HG02852 (cell line): ENCODE data around the gene C1orf159.
"Not testable (repeated sequence)": the region's sequence is repeated elsewhere in the genome, so short reads cannot be mapped to it uniquely, and the experiment has no call there.

Experiments
- ATAC-seq: cut with Tn5 transposase; IDR thresholded peaks from one replicate; pipeline ENCODE4 v1.9.1; 2021; ENCODE audit warnings: mild to moderate bottlenecking, moderate library complexity; ENCODE audit not compliant: unreplicated experiment

The C1orf159 gene

DNA sequence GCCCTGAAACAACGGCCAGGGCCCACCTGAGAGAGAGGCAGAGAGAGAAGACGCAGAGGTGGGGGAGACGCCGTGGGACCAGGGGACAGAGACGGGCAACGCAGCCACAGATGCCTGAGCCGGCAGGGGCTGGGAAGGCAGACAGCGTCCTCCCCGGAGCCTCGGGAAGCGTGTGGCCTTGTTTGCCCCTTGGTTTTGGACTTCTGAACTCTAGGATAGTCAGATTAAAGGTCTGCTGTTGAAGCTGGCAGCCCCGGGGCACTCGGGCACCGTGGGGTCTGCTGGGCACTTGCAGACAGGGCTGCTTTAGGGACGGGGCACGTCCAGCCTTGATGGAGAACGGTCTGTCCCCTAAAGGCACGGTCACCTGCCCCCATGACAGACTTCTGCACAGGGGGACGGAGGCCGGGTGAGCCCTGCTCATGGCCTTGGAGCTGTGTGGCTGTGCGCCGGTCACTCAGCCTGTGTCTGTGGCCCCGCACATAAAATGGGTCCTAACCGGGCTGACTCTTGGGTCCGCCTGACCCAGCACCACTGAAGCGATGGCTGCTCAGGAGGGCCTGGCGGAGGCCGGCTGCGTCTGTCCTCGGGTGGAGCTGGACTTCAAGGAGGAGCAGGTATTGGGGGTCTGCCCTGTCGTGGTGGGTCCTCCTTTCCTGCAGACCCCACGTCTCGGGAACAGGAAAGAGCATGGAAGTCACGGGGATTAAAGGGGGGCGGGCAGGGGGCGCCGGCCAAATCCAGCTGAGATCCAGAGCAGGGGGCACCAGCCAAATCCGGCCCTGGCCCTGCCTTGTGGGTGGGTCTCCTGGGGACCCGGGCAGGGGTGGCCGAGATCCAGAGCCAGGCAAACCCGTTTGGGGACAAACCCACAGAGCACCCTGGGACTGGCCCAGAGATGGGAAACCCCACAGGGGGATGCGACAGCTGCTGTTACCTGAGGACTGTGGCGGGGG, 32.2 kb downstream of the C1orf159 start:
- no peak for ATAC-seq

DNA sequence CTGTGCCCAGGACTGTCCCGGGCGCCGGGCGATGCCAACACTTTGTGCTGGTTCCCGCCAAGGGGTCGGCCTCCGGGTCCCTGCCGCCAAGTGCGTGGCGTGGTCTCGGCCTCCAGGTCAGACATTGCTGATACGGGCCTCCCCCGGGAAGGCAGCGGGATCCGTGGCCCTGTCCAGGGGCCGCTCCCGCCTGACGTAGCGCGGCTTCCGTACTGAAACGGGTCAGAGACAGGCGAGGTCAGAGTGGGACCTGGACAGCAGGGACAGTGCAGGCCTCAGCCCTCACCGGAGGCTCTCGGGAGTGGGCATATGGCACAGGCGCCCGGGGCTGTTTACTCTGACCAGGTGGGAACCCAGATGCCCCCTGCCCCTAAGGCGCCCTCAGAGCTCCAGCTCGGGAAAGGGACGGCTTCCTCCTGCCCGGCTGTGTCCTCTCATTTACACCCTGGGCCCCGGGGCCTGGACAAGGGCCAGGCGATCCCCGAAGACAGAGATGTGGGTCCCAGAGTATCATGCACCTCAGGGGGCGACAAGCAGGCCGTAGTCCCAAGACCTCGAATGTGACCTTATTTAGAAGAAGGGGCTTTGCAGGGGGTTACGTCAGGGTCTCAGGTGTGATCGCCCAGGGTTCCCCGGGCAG, 33.0 kb downstream of the C1orf159 start:
- ATAC-seq, result no peak

DNA sequence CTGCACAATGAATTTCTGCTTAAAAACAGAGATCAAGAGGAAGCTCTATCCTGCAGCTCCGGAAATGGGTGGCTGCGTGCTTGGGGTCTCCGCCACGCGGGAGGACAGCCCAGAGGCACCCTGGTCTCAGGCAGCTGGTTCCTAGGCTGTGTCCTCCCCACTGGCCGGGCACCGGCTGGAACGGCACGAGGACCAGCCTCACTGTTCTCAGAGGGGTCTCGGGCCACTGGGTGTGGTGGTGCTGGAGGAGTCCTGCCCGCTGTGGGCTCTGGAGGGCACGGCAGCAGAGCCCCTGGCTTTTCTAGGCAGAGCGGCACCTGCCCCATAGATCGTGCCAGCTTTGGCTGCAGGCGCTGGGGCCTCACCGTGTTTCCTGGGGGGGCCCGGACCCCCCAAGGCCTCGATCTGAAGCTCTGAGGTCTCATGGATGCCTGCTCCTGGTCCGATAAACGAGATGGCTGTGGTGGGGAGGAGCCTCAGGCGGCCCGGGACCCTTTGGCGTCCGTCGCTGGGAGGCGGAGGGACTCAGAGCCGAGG, 33.6 kb downstream of the C1orf159 start:
- ATAC-seq, result no peak

DNA sequence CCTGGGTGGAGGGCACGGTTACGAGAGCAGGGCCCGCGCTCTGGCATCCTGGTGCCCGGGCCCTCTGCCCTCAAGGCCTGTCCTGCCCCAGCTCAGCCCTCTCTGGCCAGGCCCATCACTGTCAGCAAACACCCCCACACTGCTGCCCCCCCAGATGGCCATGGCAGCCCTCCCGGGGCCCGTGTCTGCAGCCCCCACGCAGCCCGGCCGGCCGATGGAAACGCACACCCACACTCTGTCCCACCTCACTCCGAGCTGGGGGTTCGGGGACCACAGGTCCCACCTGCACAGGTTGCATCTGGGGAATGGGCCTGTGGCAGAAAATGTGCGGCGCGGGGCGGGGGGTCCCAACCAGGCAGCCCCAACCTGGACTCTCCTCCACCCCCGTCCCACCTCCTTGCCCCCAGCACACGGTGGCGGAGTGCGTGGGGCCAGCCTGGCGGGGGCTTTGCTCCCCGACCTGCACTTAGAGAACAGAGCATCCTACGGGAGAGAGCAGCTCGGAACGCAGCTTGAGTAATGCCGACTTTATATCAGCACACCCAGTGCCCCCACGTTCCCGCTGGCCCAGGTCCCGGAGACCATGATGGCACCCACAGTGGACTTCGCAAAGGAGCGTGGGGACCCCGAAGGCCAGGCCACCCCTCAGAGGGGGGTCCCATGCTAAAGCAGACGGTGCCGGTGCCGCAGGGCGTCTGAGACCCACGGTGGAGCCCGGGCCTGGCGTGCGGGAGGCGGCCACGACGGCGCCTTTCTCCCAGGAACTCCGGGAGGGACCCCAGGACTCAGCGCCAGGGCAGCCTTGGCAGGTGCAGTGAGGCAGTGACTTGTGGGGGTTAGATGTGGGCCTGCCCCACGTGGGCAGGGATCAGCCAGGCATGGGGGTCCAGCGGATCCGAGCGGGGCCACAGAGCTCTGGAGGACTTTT, 34.3 kb downstream of the C1orf159 start:
- no peak for ATAC-seq

DNA sequence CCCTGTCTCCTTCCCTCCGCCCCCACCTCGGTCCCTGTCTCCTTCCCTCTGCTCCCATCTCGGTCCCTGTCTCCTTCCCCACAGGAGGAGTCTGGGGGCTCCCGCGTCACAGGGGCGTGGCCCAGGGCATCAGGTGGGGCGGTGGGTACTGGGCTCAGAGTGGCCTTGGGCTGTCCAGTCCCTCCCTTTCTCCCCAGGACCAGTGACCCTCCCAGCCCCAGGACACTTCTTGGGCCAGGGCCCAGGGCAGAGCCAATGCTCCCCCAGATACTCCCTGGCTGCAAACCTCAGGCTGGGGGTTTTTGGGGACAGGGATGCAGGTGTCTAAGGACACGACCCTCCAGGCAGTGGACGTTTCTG, 35.0 kb downstream of the C1orf159 start:
- ATAC-seq, result no peak

DNA sequence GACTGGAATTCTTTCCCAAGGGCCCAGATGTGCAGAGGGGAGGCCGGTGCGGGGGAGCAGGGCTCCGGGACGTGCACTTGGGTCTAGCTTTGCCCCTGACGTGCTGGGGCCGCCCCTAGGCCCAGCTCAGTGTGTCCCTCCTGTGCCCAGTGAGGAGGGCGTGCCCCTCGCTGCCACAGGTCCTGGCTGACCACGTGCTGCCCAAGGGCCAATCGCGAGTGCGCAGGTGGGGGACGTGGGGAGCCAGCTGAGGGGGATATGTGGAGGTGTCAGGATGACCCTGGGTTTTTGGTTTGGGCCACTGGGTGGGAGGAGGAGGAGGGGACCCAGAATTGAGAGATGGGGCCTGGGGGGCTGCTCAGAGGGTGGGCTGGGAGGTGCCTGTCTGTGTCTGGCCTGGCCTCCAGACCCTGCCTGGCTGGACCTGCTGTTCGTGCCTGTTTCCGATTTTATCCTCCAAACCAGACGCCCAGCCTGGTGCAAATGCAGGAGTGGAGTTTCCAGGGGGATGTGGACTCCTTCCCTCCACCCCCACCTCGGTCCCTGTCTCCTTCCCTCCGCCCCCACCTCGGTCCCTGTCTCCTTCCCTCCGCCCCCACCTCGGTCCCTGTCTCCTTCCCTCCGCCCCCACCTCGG, 35.6 kb downstream of the C1orf159 start:
- ATAC-seq, result no peak

DNA sequence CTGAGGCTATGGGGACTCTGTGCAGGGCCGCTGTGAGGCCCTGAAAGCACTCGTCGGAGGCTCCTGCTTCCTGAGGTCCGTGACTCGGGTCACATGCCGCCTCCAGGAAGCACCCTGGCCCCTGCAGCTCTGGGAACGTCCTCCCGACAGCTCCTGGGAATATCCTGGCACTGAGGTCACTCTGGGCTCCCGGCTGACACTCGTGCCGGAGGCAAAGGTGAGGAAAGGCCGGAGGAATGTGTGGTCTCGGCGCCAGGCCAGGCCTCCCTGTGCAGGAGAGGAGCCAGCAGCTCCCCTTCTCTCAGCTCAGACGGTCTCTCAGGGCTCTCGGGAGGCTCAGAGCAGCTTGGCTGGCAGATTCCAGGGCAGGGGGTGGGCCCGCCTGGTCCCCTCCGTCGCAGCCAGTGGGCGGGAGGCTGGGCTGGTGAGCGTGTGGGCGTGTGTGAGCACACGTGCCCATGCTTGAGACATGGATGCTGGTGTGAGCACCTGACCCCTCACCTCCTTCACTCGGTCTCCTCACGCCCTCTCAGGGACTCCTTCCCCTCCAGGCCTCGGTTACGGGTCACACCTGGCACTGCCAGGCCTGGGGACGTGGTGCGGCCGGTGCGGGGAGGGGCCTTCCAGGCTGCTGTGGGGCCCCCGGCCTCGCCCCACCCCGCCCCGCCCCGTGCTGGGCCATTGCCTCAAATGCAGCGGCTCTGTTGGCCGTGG, 36.3 kb downstream of the C1orf159 start:
- no peak for ATAC-seq

DNA sequence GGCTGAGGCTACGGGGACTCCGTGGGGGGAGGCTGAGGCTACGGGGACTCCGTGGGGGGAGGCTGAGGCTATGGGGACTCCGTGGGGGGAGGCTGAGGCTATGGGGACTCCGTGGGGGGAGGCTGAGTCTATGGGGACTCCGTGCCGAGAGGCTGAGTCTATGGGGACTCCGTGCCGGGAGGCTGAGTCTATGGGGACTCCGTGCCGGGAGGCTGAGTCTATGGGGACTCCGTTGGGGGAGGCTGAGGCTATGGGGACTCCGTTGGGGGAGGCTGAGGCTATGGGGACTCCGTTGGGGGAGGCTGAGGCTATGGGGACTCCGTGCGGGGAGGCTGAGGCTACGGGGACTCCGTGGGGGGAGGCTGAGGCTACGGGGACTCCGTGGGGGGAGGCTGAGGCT, 38.5 kb downstream of the C1orf159 start:
- ATAC-seq, result not testable (repeated sequence)

DNA sequence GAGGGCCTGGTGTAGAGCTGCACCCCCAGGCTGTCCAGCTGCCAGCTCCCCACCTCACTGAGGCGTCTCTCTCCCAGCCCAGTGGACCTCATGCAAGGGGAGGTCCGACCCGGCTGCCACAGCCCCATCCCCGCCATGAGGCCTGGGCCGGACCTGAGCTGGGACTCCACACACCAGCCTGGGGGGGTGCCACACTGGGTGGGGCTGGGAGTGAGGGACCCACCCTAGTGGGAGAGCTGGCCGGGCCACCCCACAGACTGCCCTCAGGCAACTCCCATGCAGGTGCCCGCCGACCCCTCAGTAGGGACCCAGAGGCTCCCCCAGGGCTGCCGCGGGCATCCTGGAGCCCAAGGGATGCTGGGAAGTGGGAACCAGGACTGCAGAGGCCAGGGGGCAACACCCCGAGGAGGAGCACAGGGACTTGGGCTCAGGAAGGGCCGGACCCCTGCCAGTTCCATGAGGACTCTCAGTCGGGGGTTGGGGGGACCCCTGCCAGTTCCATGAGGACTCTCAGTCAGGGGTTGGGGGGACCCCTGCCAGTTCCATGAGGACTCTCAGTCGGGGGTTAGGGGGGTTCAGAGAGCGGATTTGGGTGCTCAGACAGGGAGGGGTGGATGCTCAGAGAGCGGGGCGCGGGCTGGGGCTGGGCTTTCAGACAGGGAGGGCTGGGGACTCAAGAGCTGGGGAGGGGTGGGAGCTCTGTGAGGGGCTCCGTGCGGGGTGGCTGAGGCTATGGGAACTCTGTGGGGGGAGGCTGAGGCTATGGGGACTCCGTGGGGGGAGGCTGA, 40.5 kb downstream of the C1orf159 start:
- no peak for ATAC-seq

DNA sequence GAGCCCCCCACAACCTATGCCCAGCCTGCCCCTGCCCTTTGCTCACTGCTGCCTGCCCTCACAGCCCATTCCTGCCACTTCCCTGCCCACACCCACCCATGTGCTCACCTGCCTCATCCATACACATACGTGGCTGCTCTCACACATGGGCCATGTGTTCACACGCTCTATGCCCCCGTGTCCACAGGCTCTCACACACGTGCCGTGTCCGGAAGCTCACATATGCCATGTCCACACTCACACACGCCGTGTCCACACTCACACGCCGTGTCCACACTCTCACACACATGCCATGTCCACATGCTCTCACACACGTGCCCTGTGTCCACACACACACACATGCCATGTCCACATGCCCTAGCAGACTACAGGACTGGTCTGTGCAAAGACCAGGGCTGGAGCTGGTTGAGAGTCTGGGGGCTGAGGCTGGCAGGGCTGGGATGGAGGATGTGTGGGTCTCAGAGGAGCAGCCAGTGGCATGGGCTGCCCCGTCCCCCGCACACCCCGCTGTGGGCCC, 41.2 kb downstream of the C1orf159 start:
- ATAC-seq, result no peak

DNA sequence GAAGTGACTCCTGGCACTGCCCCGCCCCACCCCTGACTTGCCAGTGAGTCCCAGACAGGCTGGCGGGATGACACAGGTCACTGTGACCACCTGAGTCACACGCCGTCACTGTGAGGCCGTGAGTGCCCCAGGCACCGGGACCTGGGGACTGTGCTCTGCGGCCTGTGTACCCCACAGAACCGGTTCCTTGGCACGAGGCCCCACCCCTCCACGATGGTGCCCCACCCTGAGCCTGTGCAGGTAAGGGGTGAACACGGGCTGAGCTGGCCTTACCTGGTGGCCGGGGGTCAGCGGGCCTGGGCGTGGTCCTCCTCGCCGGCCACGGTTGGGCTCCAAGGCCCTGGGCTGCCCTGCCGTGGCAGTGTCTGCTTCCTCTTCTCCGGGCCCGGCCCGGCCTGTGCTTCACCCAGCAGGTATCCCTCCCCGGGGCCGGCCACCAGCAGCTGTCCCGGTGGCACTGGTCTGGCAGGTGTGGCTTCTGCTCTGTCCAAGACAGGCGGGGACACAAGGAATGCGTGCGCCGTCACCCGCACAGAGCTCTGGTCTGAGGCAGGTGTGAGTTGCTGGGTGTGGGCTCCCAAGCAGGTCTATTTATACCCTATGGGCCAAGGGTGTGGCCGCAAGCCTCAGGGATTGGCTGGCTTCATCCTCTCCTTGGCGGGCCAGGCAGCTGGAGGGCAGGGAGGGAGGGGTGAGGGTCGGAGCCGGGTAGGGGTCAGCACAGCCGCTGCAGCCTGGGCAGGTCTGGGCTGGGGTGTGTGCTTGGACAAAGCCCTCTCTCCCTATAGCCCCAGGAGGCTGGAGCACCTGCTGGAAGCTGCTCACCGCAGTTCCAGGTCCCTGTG, 41.9 kb downstream of the C1orf159 start, which contains the start of gene RNF223:
Gene RNF223 (minus strand): TSS at position 564 of the 845 bp plus-strand sequence. CDS start 1,740 bp downstream, outside the sequence.
- no peak for ATAC-seq

DNA sequence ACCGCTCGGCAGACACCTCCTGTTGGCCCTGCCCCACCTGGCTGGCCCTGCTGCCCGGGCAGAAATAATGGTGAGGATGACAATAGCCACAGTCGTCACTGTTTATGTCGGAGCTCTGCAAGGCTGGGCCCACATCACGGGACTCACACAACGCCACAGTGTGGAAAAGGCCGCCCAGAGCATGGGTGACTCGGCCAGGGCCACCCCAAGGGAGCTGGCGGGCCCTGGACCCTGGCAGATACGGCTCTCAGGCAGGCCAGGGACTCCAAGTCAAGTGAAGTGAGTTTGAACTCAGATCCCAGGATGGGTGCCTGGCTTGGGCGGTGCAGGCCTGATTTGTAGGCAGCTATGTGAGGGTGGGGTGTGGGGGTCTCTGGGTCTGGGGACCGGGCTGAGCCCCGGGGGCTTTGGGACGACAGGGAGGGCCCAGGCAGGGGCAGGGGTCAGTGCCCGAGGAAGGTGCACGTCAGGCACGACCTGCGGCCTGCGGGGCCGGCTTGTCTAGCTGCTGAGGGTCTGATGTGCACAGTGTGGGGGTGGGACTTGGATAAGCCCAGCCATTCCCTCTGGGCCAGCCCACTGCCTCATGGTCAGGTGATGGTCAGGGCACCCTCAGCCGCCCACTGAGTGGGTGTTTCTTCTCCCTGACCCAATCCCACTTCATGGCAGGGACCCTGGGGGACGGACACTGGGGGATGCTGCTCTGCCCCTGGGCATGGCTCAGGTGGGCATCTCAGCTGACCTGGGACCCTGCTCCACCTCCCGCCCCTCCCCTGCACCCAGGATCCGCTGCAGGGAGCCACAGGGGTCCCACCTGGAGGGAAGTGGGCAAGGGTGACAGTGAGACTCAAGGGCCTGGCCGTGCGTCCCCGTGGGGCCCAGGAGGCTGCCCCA, 42.8 kb downstream of the C1orf159 start:
- no peak for ATAC-seq

DNA sequence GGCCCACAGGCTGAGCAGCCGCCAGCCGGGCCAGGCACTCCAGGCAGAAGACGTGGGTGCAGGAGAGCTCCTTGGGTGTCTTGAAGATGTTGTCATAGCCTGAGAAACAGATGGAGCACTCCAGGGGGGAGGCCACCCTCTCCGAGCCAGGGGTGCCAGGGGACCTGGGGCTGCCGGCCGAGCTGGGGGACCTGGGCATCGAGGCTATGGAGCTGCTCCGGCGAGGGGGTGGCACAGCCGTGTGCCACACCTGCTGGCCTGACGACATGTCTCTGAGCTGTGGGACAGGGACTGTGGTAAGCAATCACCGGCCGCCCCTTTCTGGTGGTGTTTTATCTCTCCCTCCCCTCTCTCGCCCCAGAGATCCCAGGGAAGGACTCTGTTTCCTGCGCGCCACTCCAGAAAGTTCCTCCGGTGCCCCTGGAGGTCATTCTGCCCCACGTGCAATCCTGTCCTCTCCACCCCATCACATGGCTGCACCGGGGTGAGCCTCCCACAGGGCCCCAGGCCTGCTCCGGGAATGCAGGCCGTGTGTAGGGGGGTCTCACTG, 43.5 kb downstream of the C1orf159 start:
- no peak for ATAC-seq

DNA sequence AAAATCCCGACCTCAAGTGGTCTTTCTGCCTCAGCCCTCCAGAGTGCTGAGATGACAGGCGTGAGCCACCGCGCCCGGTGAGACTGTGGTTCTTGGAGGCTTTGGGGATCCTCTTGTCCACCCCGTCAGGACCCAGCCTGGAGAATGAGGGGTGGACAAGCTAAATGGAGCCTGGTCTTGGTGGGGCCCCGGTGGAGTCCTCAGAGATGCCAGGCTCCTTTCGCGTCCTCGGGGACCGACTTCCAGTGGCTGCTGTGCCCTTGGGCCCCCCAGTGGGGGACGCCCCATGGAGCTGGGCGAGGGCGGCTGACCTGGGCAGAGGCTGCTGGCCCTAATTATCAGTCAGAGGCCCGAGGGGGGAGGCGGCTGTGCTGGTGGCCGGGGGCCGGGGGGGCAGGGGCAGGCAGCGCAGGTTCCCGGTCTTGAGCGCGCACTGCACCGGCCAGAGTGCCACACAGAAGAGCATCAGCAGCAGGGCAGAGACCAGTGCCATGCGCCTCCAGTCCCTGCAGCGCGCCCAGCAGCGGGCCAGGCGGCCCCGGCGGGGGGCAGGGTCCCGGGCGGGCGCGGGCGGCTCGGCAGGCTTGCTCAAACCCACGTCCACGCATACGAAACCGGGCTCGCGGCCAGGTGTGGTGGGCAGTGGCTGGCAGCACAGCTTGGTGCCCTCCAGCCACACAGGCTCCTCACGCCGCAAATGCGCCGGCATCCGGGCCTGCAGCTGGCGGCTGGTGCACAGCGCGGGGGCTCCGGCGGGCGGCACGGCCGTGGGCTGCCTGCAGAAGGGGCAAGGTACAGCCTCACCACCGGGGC, 44.2 kb downstream of the C1orf159 start:
- no peak for ATAC-seq
